Lower leg skin (tissue), 4 donors: Measurements from ENCODE around the gene HBM. TPM values are rescaled to one million over a fixed set of nuclear protein-coding genes. Genes with fewer than 3 reads are reported as not detected.

ENCODE experiments used
- DNase-seq, 2 donors: peaks; one replicate each; pipeline ENCODE4 v3.0.0-alpha.2; 2019; ENCODE audit warnings: low spot score in 2 of 2
- H3K4me3 ChIP-seq: fragments of 200-600 bp; sonication (generic); 2 replicates; pipeline ENCODE4 v1.5.1; 2017; ENCODE audit warnings: mild to moderate bottlenecking, low read depth; ENCODE audit not compliant: poor library complexity, severe bottlenecking
- POLR2A ChIP-seq, 2 donors: fragments of 450-650 bp; IDR thresholded peaks; one replicate each; pipeline ENCODE4 v1.6.1; 2016 to 2017; ENCODE audit warnings: antibody characterized with exemption in 2 of 2, mild to moderate bottlenecking in 1 of 2, moderate library complexity in 1 of 2
- WGBS, 2 donors: methylation state at CpG; one replicate each; pipeline ENCODE4 v1.1.5; 2018; 5-methylcytosine and 5-hydroxymethylcytosine counted together
- intact Hi-C: fragments of 100-400 bp; cut with DNase I; formaldehyde crosslinking; loops from one replicate; pipeline ENCODE4 v1.15.0; 2023; ENCODE audit warnings: low total_unique reads
- total RNA-seq, 4 donors: library from RNA; depleted of rRNA; stranded (reverse); fragments of >200 nt; gene quantifications; one replicate each; pipeline ENCODE4 v1.1.0, GENCODE V29; 2016
- TF ChIP-seq, protein P1 (sequence below), 3 donors: fragments of 450-650 bp; IDR thresholded peaks; one replicate each; pipeline ENCODE4 v1.5.1; 2016; ENCODE audit warnings: antibody characterized with exemption in 3 of 3, mild to moderate bottlenecking in 3 of 3, moderate library complexity in 2 of 3

Gene HBM
- total RNA-seq, 4 donors from 2014 or later: not detected

GRCh38 chr16:130533-131173, 35.1 kb upstream of the HBM start:
- TF ChIP-seq, protein P1, sequence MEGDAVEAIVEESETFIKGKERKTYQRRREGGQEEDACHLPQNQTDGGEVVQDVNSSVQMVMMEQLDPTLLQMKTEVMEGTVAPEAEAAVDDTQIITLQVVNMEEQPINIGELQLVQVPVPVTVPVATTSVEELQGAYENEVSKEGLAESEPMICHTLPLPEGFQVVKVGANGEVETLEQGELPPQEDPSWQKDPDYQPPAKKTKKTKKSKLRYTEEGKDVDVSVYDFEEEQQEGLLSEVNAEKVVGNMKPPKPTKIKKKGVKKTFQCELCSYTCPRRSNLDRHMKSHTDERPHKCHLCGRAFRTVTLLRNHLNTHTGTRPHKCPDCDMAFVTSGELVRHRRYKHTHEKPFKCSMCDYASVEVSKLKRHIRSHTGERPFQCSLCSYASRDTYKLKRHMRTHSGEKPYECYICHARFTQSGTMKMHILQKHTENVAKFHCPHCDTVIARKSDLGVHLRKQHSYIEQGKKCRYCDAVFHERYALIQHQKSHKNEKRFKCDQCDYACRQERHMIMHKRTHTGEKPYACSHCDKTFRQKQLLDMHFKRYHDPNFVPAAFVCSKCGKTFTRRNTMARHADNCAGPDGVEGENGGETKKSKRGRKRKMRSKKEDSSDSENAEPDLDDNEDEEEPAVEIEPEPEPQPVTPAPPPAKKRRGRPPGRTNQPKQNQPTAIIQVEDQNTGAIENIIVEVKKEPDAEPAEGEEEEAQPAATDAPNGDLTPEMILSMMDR (IDR thresholded peaks at IDR 0.05): no peak
- no peak for TF ChIP-seq POLR2A (IDR thresholded peaks at IDR 0.05)
- no peak for DNase-seq
- H3K4me3 ChIP-seq: no peak overlapping the region
- intact Hi-C loops: no loop called here
- WGBS, 2 donors: 94% methylated on average over 15 of the region's 15 CpGs

GRCh38 chr16:132120-132519, 33.7 kb upstream of the HBM start:
- intact Hi-C loops: no loop called here
- no peak for DNase-seq
- WGBS, 2 donors: 96% methylated on average over 7 of the region's 7 CpGs
- TF ChIP-seq, protein P1 (IDR thresholded peaks at IDR 0.05): no peak
- TF ChIP-seq POLR2A (IDR thresholded peaks at IDR 0.05): no peak
- H3K4me3 ChIP-seq: no peak overlapping the region

- no peak for DNase-seq
- WGBS, 2 donors: 94 to 99% methylated on average over 2 of the region's 2 CpGs
- no peak for TF ChIP-seq POLR2A (IDR thresholded peaks at IDR 0.05)
- TF ChIP-seq, protein P1 (IDR thresholded peaks at IDR 0.05): no peak
- intact Hi-C loops: no loop called here
- H3K4me3 ChIP-seq: no peak overlapping the region
Measured at GRCh38 chr16:133716-134115, 32.1 kb upstream of the HBM start.

- no peak for DNase-seq
- peak overlapping the region; percentile 77 for H3K4me3 ChIP-seq
- intact Hi-C loops: no loop called here
- no peak for TF ChIP-seq POLR2A (IDR thresholded peaks at IDR 0.05)
- TF ChIP-seq, protein P1 (IDR thresholded peaks at IDR 0.05): no peak
- WGBS, 2 donors: 1 to 5% methylated on average over 25 to 27 of the region's 30 CpGs
Measured at GRCh38 chr16:138049-138417, 27.7 kb upstream of the HBM start.

GRCh38 chr16:140175-140857, 25.5 kb upstream of the HBM start:
- DNase-seq: no peak
- 61 to 68% methylated on average over 10 of the region's 10 CpGs for WGBS, 2 donors
- TF ChIP-seq POLR2A (IDR thresholded peaks at IDR 0.05): no peak
- TF ChIP-seq, protein P1 (IDR thresholded peaks at IDR 0.05): no peak
- intact Hi-C loops: no loop called here
- no peak overlapping the region for H3K4me3 ChIP-seq
